ENCODE results near the gene TTYH3.
"Not testable (repeated sequence)": the region's sequence is repeated elsewhere in the genome, so short reads cannot be mapped to it uniquely, and the experiment has no call there.

Gene TTYH3, protein sequence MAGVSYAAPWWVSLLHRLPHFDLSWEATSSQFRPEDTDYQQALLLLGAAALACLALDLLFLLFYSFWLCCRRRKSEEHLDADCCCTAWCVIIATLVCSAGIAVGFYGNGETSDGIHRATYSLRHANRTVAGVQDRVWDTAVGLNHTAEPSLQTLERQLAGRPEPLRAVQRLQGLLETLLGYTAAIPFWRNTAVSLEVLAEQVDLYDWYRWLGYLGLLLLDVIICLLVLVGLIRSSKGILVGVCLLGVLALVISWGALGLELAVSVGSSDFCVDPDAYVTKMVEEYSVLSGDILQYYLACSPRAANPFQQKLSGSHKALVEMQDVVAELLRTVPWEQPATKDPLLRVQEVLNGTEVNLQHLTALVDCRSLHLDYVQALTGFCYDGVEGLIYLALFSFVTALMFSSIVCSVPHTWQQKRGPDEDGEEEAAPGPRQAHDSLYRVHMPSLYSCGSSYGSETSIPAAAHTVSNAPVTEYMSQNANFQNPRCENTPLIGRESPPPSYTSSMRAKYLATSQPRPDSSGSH

DNA sequence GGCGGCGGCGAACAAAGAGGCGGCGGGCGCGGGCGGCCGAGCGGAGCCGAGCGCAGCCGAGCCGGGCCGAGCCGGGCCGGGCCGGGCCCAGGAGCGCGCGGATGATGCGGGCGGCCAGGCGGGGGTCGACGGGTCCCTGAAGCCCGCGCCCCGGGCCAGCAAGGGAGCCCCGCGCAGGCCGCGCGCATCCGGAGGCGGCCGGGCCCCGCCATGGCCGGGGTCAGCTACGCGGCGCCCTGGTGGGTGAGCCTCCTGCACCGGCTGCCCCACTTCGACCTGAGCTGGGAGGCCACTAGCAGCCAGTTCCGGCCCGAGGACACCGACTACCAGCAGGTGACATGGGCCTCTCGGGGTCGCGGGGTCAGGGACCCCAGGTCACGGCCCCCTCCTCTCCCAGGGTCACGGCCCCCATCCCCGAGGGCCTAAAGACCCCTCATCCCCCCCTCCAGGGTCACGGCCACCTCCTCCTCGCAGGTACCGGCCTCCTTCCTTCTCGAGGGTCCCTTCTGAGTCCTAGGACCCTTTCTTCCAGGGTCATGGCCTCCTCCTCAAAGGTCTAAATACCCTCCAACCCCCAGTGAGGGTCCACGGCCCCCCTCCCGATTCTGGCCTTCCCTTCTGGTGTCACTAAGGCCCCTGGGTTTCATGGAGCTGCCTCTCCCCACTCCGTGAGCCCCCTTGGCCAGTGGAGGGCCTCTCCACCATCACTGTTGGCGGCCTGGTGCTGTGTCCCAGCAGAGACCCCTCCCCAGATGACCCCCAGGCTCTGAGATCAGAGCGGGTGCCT, at the start of gene TTYH3:
TSS of gene TTYH3 (plus strand) at position 41 of the 787 bp plus-strand sequence. CDS start at position 211, 170 bp downstream.
- DNase-seq, result no peak

DNA sequence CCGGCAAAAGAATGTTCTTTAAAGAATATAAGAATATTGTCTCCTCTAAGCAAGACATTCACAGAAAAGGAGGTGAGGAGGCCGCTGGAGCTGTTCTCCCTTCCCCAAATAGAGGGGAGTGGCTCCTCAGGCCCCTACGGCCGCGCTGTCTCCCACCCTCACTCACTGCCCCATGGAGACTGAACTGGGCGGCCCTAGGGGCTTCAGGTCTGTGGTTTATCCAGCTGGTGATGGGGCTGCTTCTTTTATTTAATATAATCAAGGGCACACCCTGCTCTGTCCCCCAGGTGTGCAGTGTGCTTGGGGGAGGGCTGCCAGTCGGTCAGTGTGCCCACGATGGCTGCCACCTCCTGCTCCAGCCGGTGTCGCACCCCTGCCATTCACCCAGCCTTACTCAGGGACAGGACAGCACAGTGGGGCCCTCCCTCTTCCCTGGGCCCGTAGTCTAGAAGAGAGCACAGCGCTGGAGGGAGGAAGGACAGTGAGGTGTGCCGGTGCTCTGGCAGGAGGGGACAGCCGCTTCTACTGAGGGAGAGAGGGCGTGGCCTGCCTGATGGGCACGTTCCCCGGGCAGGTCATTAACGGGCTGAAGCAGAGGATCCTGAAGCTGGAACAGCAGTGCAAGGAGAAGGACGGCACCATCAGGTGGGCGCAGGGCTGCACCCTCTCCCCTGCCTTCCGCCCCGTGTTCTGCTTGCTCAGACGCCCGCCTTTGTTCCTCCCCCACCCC, 49.6 kb upstream of the TTYH3 start:
- DNase-seq, result no peak

DNA sequence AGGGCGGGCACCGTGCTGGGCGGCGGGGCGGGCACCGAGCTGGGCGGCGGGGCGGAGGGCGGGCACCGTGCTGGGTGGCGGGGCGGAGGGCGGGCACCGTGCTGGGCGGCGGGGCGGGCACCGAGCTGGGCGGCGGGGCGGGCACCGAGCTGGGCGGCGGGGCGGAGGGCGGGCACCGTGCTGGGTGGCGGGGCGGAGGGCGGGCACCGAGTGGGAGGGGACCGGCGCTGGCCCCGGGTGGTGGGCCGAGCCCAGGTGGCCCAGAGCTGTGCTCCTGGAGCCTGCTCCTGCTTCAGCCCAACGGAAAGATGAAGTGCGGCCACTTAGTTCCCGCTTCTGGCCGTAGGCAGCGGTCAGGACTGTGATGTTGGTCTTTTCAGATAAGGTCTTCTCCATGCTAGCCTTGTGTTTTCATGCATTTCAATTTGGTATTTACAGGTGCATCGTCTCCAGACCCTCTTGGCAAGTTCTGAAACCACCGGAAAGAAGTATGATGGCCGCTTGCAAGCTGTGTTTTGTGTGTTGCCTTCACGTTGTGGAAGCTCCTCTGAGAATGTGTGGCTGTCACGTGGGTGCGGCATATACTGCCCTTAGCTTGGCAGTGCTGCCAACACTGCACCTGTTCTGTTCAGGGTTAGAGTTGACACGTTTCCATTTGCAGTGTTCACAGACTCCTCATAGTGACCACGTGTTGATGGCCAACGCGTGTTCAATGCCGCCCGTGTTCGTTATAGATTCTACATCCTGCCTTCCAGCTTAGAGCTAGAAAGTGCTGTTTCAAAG, 47.8 kb upstream of the TTYH3 start:
- no peak for DNase-seq

DNA sequence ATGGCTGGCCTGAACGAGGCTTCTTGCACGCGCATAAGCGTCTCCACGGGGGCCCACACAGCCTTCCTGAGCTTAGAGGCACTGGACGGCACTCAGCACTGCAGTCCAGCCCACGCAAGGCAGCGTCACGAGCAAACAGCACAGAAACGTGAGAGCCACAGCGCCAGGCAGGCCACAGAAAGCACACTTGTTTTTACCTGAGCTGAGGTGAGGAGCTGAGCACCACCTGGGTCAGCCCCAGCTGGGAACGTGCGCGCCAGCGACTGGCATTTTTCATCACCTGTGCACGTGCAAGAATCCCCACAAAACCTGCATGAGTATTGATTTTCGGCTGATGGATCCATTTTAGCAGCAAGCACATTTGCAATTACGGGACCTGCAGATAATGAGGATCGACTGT, 46.3 kb upstream of the TTYH3 start:
- DNase-seq, result no peak

DNA sequence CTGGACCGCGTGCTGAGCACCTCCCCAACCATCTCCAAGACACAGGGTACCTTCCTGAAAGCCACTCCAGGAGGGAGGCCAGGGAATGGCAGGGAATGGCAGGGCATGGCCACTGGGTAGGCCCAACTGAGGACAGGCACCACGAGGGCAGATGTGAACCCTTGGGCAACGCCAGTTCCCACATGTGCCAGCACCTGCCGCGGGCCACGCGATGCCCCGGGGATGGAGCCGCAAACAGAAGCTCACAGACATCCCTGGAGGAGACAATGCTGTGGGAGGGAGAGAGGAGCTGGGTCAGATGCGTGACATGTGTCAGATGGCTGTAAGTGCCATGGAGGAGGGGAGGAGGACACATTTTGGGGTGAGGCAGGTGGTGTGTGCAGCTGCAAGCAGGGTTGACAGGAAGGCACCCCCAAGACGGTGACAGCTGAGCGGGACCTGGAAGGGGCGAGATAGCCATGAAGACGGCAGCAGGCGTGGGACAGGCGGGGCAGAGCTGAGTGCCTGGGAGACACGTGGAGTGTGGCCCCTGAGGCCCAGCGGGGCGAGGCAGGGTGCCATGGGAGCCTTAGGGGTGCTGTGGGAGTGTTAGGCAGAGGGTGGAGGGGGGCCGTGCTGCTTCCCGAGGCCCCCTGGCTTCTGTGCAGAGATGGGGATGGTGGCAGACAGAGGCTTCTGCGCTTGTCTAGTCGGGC, 45.3 kb upstream of the TTYH3 start:
- no peak for DNase-seq

DNA sequence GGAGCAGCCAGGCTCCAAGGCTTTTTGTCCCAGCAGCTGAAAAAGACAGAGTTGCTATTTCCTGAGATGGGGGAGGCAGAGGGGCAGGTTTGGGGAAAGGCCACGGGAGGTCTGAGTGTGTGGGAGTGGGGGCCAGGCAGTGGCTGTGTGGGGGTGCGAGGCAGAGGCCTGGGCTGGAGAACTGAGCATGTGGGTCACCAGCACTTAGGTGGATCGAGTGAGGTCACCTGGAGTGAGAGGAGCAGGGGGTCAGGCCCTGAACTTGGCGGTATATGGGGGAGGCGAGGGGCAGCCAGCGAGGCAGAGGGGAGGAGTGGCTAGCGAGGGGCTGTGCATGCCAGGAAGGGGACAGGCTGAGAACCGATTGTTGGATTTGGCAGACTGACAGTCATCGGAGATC, 44.7 kb upstream of the TTYH3 start:
- no peak for DNase-seq

DNA sequence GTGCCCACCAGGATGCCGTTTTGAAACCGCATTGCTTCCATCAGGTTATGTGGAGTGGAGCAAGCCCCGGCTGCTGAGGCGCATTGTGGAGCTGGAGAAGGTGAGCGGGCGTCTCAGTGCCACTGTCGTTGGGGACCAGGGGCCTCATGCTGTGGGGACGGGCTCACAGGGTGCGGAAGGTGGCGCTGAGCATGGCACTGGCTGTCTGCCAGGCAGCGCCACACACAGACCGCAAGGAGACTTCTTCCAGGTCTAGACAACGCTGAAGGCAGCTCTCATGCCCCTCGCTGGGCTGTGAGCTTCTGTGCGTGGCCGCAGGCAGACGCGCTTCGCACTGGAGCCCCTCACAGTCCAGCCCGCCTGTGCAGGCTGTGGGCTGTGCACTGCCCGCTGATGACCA, 44.0 kb upstream of the TTYH3 start:
- no peak for DNase-seq

DNA sequence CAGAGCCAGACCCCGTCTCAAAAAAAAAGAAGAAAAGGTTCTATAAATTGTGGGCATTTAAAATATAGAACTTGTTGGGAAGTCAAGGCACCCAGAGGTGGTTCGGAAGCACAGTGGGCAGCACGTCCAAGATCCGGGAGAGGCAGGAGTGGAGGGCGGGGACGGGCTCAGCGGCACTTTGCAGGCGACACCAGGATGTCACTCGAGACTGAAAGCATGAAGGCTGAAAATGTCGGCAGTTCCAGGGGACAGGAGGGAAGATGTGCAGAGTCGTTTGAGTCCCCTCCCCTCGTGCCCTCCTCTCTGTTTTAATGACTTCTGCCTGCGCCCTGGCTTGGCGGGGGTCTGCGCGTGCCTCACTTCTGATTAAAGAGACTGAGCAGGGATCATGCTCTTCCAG, 42.4 kb upstream of the TTYH3 start:
- DNase-seq, result no peak

DNA sequence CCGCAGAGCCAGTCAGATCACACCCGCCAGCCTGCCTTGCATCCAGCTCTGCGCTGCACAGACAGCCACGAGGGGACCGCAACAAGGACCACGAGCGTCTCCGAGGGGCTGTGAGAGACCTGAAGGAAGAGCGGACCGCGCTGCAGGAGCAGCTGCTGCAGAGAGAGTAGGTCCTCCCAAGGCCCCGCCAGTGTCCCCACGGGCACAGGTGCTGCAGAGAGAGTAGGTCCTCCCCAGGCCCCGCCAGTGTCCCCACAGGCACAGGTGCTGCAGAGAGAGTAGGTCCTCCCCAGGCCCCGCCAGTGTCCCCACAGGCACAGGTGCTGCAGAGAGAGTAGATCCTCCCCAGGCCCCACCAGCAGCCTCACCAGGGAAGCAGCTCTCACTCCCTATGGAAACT, 41.8 kb upstream of the TTYH3 start:
- not testable (repeated sequence) for DNase-seq

DNA sequence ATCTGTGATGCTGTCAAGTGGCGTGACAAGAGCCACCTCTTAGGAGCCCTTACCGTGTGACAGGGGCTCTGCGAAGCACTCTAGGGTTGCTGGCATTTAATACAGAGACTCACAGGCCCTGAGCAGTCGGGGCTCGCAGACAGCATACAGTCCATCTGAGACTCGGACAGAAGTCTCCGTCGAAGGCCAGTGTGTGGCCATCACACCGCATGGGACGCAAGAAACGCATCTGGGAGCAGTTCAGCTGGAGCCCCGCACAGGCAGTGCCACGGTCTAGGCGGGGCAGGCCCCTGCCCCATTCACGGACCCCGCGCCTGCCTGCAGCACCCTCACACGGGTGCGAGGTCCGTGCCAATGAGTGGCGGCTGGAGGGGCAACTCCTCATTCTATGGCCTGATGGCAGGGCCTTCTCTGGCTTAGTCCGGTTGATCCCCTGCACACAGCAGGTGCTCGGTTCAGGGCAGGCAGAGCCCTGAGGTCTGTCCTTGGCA, 39.4 kb upstream of the TTYH3 start:
- no peak for DNase-seq

DNA sequence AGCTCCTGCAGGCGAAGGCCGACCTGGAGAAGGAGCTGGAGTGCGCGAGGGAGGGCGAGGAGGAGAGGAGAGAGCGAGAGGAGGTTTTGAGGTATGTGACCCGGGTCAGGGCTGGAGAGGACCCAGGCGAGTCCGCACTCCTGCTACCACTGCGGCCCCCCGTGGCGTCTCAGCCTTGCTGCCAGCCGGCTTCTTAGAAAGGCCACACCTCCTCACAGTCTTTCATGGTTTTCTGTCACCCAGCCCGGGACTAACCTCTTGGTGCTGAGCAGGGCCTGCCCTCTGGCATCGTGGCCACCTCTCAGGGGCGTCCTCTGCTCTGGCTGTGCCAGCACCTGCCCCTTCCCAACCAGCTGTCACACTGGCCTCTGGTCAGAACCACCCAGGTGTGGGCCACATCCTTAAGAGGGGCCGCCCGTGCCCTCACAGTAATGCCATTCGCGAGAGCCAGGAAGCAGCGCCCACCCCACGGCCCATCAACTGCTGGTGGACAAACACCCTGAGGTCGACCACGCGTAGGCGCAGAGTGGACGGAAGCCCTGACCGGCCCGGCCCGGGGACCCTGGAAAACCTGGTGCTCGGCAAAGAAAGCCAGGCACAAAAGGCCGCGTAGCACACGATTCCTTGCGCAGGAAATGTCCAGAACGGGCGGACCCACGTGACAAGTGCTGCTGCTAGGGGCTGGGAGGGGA, 38.6 kb upstream of the TTYH3 start:
- DNase-seq, result no peak

DNA sequence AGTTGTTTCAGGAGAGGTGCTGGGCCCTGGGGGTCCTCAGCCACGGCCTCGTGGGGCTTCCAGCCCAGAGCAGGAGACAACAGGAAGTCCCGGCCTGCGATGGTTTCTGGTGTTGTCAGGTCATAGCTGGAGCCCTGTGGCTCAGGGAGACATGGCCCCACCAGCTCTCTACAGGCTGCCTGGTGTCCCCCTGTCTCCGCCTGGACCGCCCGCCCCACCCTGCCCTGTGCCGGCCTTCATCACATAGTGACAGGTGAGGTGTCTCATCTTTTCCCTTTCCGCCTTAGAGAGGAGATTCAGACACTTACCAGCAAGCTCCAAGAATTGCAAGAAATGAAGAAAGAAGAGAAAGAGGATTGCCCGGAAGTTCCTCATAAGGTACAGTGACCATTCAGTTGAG, 37.2 kb upstream of the TTYH3 start:
- DNase-seq, result no peak

DNA sequence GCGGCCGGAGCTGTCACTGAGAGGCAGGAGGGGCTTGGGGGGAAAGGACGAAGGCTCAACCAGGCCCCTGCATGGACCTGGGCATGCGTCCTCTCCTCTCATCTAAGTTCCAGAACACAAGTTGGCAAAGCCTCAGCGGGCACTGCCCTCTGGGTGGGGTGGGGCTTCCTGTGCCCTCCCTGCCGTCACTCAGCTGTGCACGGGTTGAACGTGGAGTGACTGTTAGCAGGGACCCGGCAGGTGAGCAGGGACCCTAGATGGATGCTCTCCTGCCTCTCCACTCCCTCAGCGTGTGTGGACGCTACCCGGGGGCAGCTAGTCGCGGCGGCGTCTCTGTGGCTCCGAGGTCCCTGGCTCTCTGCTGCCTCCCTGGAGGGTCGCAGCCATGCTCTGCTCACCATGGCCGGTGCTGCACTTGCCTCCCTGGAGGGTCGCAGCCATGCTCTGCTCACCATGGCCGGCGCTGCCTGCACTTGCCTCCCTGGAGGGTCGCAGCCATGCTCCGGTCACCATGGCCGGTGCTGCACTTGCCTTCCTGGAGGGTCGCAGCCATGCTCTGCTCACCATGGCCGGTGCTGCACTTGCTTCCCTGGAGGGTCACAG, 36.4 kb upstream of the TTYH3 start:
- DNase-seq, result no peak

DNA sequence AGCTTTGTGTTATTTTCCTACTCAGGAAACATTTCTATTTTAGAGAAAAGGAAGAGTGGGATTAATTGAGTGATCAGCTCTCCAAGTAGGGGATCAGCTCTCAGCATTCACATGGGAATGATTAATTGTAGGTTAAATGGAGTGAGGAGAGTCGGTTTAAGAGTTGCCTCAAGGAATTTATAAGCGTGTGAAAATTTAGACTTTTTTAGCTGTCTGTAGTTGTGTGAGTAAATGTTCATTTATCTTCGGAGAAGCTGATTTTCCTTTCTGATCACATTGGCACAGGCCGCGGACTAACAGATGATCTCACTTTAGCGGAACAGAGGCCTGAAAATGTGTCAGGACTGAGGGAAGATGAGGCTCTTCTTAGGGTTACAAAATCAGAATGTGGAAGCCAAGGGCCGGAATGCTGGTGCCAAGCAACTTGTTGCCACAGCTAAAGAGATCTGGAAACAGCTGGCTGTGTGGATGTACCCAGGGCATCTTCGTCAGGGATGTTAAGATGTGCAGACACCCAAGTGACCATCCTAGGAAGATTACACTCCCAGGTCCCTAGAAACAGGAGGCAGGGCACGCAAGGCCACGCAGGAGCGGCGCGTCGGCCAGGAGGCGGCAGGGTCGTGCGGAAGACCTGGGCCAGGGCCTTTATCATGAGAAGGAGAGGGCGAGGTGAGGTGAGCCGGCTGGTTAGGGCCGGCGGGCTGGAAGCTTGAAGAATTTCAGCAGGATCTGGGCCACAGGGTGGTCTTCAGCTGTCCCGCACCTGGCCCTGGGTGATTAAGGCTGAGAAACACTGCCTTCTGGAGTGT, 35.1 kb upstream of the TTYH3 start:
- DNase-seq, result no peak

DNA sequence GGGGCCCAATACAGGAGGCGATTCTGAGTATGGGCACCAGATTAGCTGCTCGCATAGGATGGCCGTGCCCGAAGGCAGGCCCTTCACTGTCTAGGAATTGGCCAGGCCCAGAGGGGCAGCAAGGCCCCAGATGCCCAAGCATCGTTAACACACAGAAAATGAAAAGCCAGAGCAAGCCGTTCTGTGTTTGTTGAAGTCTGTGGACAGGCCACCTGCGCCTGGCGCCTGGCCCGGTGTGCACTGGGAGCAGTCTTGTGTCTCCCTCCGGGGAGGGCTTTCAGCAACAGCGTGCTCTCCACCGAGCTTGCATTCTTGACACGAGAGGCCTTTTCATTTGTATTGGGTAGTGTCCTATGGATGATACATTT, 34.5 kb upstream of the TTYH3 start:
- DNase-seq, result no peak

DNA sequence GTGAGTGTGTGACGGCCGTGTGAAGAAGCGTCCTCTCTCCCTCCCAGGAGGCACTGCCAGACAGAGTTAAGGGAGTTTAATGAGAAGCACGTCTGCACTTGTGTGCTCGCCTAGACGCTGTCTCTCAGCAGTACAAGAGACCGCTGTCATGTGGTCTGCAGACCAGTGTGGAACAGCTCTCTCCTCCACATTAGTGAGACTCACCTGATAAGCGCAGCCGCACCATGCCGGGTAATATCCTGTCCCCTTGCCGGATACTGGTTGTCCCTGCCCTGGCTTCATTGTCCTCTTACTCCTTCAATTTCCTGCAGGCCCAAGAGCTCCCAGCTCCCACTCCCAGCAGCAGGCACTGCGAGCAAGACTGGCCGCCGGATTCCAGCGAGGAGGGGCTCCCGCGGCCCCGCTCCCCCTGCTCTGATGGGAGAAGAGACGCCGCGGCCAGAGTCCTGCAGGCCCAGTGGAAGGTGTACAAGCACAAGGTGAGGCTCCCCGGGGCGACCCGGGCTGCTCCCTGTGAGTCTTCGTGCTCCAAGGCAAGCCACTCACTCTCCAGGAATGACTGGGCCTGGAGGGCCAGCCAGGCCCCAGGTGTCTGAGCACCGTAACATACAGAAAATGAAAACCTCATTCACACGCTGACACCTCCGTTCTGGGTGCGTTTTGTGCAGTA, 33.5 kb upstream of the TTYH3 start:
- no peak for DNase-seq

DNA sequence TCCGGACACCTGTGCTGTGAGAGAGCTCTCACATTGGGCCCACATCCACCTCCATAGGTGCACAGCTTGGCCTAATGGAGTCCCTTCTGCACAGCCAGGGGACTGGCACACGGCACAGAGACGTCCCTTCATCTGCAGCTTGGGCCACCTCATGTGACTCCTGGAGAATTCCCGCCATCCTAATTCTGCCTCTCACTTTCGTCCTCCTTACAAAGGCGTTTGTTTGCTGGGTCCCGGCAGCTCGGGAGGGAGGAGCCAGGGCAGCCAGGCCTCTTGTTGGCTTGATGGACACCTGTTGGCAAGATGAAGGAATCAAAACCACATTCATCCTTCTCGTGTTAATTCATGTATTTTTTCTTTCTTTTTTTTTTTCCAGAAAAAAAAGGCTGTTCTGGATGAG, 30.7 kb upstream of the TTYH3 start:
- DNase-seq, result no peak

DNA sequence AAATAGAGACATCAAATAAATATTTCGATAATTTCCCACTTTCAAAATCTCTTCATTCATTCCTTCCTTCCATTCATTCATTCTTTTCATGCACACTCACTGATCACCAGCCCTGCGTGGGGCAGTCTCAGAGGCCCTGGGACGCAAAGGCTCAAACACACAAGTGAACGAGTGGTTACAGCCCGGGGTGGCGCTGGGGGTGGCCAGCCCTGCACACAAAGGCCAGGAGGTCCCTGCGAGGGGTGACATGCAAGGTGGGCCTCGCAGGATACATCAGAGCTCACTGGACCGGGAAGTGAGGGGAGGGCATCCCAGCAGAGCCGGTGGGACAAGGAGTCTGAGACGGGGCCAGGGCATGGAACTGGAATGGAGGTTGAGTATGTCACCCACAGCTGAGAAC, 29.9 kb upstream of the TTYH3 start:
- no peak for DNase-seq

DNA sequence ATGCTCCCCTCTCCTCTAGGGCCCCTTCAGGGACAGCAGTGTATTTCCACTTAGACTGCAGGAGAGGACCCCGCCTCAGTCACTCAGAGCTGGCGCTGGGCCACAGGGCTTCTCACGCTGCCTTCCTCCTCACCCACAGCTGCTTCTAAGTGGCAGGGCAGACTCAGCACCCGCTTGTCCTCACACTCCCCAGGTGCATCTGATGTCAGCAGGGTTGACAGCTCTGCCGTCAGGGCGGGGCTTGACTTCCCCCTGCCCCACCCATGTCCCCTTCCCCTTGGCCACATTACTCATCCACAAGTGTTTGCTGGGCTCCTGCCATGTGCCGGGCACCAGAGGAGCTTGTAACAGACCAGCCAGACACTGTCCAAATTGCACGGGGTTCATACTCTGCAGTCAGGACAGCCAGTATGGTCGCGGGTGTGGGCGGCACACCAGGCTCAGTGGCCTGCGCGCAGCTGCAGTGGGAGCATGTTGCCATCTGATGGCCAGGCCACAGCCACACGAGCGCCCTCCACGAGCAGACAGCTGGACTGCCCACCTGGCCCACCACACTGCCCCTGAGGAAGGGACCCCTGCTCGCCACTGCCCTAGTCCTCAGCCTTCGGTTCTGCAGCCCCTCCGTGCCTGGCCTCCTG, 29.3 kb upstream of the TTYH3 start:
- no peak for DNase-seq

All from stimulated activated CD4-positive, alpha-beta T cell treated with anti-CD3 and anti-CD28 coated beads, Interleukin-2, amount 100 ng/mL, for 24 hours (primary cell).